ENCODE measurements around the gene YARS1.
A peak's percentile ranks its signal among the peaks of the same experiment; 100 is the strongest.

DNA sequence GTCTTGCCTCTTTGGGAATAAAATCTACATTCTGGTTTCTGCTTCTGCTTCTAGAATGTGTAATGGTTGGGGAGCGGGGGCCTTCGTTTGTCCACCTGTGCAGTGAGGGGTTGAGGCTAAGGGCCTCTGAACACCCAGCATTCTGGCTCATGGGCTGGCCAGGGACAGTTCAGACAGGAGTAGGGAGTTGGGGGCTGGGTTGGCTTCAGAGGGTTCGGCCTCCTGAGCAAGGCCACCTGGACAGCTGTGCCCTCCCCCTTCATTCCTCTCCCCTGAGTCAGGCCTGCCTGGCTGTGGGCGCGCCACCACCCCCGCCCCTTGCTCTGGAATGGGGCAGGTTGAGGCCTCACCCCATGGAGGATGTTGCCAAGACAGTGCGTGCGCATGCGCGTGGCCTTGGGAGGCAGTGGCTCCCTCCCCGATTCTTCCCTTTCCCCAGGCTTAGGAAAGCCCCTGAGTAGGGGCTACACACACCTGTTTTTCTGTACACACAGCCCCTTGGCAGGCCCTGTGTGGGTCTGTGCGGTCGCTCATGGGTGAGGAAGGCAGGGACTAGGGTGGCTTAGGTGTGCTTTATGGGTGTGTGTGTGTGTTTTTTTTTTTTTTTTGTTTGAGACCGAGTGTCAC is 57.0 kb downstream of the YARS1 start:
- TF ChIP-seq, protein P1, sequence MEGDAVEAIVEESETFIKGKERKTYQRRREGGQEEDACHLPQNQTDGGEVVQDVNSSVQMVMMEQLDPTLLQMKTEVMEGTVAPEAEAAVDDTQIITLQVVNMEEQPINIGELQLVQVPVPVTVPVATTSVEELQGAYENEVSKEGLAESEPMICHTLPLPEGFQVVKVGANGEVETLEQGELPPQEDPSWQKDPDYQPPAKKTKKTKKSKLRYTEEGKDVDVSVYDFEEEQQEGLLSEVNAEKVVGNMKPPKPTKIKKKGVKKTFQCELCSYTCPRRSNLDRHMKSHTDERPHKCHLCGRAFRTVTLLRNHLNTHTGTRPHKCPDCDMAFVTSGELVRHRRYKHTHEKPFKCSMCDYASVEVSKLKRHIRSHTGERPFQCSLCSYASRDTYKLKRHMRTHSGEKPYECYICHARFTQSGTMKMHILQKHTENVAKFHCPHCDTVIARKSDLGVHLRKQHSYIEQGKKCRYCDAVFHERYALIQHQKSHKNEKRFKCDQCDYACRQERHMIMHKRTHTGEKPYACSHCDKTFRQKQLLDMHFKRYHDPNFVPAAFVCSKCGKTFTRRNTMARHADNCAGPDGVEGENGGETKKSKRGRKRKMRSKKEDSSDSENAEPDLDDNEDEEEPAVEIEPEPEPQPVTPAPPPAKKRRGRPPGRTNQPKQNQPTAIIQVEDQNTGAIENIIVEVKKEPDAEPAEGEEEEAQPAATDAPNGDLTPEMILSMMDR (IDR thresholded peaks at IDR 0.05): no peak
- TF ChIP-seq POLR2AphosphoS5 (IDR thresholded peaks at IDR 0.05): peak in 1 of 2 donors; percentile 35
